ENCODE measurements around the gene SPSB1.

- TF ChIP-seq CTCF (conservative IDR thresholded peaks at IDR 0.05 in 1 of 2, IDR thresholded peaks at IDR 0.05 in 1 of 2; ENCODE audit: extremely low read depth in 1 of 2, insufficient read depth in 1 of 2, low read depth in 1 of 2, low read length in 2 of 2), result no peak
- TF ChIP-seq EZH2 (IDR thresholded peaks at IDR 0.05; ENCODE audit: borderline replicate concordance, low read length), result no peak
These were observed 6.1 kb upstream of the SPSB1 start for GRCh38 chr1:9286556-9286955.

Measured in mammary epithelial cell (primary cell).